ENCODE results near the gene JSRP1.

Gene JSRP1

GRCh38 chr19:2246014-2246620 is 10.1 kb downstream of the JSRP1 start:
- DNase-seq: no peak

DNA sequence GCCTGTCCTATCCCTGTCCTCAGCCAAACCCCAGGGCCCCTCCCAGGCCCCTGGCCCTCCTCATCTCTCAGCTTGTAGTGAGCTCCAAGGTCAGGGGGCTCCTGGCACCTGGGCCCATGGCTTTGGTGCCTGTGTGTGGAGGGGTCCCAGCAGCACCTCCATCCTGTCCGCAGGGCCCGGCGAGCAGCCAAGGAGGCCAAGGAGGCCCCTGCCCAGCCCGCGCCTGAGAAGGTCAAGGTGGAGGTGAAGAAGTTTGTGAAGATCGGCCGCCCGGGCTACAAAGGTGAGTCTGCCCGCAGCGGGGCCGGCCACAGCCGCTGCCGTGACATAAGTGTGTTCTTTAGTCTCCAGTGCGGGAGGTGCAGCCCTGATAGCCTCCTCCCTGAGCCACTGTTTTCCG is 10.9 kb downstream of the JSRP1 start:
- DNase-seq: no peak

DNA sequence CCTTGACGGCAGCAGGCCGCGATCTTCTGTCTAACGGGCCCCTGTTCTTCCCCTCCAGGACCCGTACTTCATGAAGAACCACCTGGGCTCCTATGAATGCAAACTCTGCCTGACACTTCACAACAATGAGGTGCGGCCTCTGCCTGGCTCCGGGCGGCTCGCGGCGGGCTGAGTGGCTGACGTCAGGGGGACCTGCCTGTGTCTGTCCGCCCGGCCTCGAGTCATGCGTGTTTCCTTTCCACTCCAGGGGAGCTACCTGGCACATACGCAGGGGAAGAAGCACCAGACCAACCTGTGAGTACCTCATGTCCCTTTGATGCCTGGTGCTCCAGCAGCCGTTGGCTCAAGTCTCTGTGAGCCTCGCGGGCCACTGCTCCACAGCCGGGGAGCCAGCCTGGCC is 11.7 kb downstream of the JSRP1 start:
- no peak for DNase-seq

DNA sequence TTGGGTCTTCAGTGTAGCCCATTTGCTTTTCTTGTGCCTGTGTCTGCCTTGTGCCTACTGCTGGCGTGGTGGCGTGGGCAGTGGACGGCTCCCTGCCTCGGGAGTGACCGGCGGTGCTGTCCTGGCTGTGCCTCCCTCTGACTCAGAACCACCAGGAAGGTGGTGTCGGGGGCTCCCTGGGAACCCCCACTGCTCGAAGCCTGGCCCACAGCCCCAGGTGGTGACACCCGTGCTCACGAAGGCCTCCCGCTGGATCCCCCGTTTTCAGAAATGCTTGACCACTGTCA is 12.1 kb downstream of the JSRP1 start:
- DNase-seq: no peak

GRCh38 chr19:2243274-2244124 is 12.7 kb downstream of the JSRP1 start:
- no peak for DNase-seq

DNA sequence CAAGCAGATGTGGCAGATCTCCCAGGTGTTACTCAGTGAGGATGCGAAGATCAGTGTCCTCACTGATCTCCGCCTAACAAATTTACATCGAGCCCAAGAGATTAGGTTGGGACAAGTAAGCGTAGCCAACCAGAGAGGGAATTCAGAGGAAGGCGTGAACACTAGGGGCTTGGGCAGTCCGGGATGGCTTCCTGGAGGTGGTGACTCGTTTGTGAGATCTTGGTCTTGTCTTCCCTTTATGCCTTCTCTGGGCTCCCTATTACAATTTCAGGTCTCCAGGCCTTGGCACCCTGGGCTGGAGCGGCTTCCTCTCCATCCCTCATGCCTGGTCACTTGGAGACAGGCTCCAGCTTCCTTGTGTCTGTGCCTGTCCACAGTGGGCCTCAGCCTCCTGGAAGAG is 13.4 kb downstream of the JSRP1 start:
- DNase-seq: no peak

- no peak for DNase-seq
Observed at GRCh38 chr19:2242092-2242537, 14.1 kb downstream of the JSRP1 start.

DNA sequence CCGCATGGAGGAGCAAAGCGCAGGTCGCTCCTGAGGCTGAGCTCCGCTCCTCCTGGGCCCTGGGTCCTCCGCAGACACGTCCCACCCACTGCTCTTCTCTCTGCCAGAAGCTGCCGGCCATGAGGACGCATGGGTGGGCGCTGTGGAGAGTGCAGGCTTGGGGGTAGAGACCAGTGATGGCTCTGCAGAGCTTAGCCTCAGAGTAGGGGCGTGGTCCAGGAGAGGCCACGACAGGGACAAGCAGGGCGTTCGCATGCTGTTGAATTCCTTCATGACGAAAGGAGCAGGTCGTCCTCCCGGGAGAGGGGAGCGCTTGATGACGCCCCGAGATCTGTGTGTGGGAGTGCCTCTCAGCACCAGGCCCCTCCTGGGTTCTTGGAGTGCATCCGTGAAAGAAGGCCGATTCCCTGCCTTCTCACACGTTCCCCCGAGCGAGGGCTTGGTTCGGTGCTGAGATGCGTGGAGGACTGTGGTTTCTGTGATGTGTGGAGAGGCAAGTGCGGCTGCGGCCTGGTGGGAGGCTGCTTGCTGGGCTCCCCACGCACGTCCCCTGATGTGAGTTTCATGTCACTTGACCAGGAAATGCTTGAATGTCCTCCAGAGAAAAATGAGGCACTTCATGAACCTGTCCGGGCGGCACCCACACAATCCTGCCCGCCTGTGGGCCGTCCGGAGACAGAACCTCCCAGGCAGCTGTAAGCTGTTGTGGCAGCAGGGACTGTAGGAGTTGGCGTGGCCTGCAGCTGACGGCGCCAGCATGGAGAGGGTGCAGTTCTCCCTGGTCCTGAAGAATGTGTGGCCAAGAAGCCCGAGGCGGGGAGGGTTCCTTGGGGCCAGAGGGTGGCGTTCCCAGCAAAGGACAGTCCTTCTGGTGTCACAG is 15.1 kb downstream of the JSRP1 start:
- DNase-seq: no peak

- DNase-seq: no peak
Observed at GRCh38 chr19:2239771-2240770, 16.1 kb downstream of the JSRP1 start.

- DNase-seq: no peak
Observed at GRCh38 chr19:2239173-2239572, 17.0 kb downstream of the JSRP1 start.

DNA sequence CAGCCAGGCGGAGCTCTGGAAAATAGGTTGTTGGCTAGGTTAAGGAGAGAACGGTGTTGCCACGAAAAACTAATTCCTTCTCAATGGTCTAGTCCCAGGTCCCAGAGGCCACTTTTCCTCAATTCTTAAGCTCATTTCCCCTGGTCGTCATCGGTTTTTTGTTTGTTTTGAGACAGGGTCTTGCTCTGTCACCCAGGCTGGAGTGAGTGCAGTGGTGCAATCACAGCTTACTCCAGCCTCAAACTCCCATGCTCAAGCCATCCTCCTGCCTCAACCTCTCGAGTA is 18.4 kb downstream of the JSRP1 start:
- no peak for DNase-seq

- DNase-seq: no peak
Observed at GRCh38 chr19:2237051-2237868, 19.0 kb downstream of the JSRP1 start.

GRCh38 chr19:2236314-2237050 is 19.7 kb downstream of the JSRP1 start, which contains the start of the genes PLEKHJ1 and SF3A2:
Gene PLEKHJ1 (minus strand): TSS chr19:2236329. CDS start chr19:2236248, 81 bp downstream.
Gene SF3A2 (plus strand): TSS chr19:2236824. CDS start chr19:2243419, 6,595 bp downstream.
- DNase-seq: peak; percentile 31 to 76

- no peak for DNase-seq
Observed at GRCh38 chr19:2236064-2236313, 20.2 kb downstream of the JSRP1 start.

GRCh38 chr19:2235381-2236063 is 20.7 kb downstream of the JSRP1 start:
- no peak for DNase-seq

DNA sequence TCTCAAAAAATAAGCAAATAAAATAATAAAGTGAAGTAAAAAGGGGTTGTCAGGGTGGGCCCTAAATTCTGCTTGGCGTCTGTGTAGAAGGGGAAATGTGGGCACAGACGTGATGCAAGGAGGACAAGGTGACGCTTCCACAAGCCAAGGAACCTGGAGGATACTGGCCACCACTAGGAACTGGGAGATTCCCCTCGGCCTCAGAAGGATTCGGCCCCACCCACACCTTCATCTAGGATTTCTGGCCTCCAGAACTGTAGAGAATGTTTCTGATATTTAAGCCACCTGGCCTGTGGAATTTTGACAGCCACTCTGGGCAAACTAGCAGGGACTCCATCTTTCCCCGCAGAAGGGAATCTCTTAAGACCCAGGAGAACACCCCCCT is 21.2 kb downstream of the JSRP1 start:
- no peak for DNase-seq

GRCh38 chr19:2233601-2234280 is 22.5 kb downstream of the JSRP1 start:
- DNase-seq: no peak

GRCh38 chr19:2232286-2233151 is 23.7 kb downstream of the JSRP1 start:
- DNase-seq: no peak
